Measurements from ENCODE around the gene RPL31.

RPL31 gene

GRCh38 chr2:101023327-101024107 is 21.4 kb downstream of the RPL31 start:
- DNase-seq (ENCODE audit: low spot score): no peak
- Histone ChIP-seq H3K4me3 (no peak overlapping the region), H3K27ac (no peak overlapping the region)
- no peak for TF ChIP-seq CTCF (IDR thresholded peaks at IDR 0.05)

- no peak for DNase-seq (ENCODE audit: low spot score)
- Histone ChIP-seq H3K4me3 (no peak overlapping the region), H3K27ac (no peak overlapping the region)
- no peak for TF ChIP-seq CTCF (IDR thresholded peaks at IDR 0.05)
These were observed 23.5 kb downstream of the RPL31 start for GRCh38 chr2:101025561-101025960.

GRCh38 chr2:101026253-101026701 is 24.2 kb downstream of the RPL31 start:
- no peak for DNase-seq (ENCODE audit: low spot score)
- no peak overlapping the region for H3K27ac ChIP-seq
- TF ChIP-seq CTCF (IDR thresholded peaks at IDR 0.05): no peak
- H3K4me3 ChIP-seq: no peak overlapping the region

- Histone ChIP-seq H3K4me3 (no peak overlapping the region), H3K27ac (no peak overlapping the region)
- DNase-seq (ENCODE audit: low spot score): no peak
- no peak for TF ChIP-seq CTCF (IDR thresholded peaks at IDR 0.05)
These were observed 24.9 kb downstream of the RPL31 start for GRCh38 chr2:101026923-101027469.

GRCh38 chr2:101027852-101028251 is 25.8 kb downstream of the RPL31 start:
- no peak for TF ChIP-seq CTCF (IDR thresholded peaks at IDR 0.05)
- no peak overlapping the region for H3K27ac ChIP-seq
- no peak overlapping the region for H3K4me3 ChIP-seq
- no peak for DNase-seq (ENCODE audit: low spot score)

- no peak for DNase-seq (ENCODE audit: low spot score)
- no peak for TF ChIP-seq CTCF (IDR thresholded peaks at IDR 0.05)
- Histone ChIP-seq H3K27ac (no peak overlapping the region), H3K4me3 (no peak overlapping the region)
These were observed 28.9 kb downstream of the RPL31 start for GRCh38 chr2:101030866-101031554.
